ENCODE measurements around the gene TMEM30A.
A peak's percentile ranks its signal among the peaks of the same experiment; 100 is the strongest.

Gene TMEM30A

DNA sequence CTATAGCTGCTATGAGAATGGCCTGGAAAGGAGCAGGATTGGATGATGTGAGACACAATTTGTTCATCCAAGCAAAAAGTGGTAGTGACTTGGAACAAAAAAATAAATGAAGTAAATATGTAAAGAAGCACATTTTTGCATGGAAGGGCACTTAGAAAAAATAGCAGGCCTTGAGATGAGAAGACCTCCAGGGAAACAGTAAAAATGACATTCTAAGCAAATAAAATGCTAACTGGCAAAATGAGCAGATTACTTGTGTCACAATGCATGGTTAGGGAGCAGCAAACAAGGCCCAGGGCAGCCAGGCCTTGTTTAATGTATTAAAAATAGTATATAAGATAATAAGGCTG is 21.2 kb downstream of the TMEM30A start:
- no peak for DNase-seq (ENCODE audit: low read depth in 2 of 2)

DNA sequence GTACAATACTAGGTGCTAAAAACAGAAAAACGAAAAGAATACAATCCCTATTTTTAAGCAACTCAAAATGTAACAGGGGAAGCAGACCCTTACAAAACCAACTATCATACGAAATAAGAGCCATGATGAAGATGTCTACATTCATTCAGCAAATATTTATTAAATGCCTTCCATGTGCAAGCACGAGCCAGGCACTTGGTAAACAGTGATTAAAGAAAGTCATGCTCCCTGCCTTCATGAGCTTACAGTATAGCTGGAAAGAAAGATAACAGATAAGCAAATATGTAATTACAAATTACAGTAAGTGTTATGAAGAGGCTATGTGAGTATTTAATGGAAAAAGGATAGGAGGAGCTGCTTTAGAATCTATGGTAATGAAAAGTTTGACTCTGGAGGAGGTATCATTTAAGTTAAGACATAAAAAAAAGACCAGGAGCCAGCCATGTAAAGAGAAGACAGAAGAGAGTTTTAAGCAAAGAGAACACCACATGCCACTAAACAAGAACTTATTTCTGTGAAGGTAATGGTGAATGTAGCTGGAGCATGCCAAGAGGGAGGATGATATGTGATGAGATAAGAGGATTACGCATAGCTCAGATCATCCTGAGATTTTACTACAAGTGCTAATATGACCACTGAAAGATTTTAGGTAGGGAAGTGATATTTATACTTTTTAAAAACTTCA is 21.7 kb downstream of the TMEM30A start:
- DNase-seq (ENCODE audit: low read depth in 2 of 2): no peak

DNA sequence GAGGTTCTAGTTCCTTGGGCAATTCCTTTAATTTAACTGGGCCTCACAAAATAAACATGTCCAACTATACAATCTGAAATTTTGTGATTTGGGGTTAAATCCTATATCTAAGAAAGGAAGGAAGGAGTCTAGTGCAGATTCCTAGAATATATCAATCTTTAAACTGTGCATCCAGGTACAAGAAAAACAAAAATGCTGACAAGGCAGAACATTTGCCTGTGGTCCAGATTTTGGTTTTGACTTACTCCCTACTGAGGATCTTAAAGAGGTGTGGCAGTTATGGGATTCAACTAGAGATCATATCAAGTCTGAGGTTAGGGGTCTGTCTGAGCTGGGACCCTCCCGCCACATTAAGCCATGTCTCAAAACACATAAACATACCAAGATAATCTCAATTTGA is 23.3 kb downstream of the TMEM30A start:
- DNase-seq (ENCODE audit: low read depth in 2 of 2): no peak

DNA sequence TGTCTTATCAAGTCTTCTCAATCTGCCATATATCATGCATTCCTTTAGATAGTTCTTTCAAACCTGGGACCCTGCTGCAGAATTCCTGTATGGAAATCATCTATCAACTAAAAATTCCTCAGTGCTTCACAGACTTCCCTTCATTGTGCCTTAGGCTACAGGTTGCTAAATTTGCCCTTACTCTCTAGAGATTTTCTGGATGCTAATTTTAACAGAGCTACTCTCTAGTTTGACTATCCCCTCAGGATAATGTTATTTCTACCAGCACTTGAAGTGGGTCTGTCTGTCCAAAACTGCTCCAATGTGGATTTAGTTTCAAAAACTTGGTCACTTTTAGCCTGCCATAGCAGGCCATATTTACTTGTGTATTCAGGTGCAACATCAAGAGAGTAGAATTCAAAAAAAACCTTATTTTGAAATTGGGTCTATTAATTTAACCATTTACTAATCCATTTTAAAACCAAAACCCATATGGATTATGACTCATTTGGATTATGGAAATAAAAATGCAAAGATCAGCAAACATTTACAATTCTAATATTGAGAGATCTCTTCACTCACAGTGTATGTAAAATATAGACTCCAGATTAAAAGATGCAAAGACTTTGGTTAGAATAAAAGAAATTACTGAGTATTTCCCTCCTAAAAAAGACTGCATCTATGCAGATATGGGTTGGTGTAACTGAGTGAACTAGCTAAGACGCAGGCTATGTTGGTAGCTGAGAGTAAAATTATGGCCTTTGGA is 27.1 kb downstream of the TMEM30A start:
- no peak for DNase-seq (ENCODE audit: low read depth in 2 of 2)

DNA sequence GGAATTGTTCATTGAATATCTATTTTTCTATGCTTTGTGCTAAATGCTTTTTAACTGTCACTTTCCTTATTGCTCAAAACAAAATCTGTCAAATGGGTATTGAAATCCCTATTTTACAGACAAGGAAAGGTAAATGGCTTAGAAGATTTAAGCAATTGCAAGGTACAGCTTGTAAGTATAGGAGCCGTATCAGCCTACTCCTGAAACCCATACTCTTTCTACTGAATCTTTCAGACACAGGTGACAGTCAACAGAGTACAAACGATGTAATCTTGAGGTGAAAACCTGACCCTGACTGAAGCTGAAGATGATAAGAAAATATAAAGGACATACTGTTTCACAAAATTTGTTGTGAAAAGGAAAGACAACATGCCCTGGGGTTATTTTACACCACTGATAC is 34.0 kb downstream of the TMEM30A start:
- no peak for DNase-seq (ENCODE audit: low read depth in 2 of 2)

DNA sequence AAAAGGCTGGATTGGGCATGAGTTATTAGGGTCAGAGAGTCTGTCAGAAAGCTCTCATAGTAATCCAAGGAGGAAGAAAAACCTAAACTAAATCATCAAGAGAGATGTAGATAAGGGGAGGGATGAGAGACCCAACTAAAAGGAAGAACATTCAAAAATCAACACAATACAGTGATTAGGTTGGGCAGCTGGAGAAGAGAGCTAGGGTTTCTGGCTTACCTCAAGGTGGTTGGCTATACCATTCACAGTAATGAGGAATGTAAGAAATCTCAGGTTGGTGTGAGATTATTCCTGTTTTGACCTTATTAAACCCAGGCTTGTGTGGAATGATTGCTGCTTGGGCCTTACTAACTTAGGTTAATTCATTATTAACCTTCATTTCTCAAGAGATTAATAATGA is 34.8 kb downstream of the TMEM30A start:
- no peak for DNase-seq (ENCODE audit: low read depth in 2 of 2)

DNA sequence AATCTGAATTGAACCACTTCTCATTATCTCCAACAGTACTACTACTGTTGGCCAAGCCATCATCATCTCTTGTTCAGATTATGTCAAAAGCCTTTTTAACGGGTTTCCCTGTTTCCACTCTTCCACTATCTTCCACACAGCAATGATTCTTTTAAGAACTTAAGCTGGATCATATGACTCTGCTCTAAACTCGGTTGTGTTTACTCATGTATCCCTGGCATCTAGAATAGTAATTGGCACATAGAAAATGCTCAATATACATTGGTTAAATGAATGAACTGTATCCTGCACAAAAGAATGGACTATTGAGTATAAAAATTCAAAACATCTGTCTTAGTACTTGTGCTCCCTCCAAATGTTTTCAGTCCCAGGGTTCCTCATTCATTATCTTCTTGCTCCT is 38.2 kb downstream of the TMEM30A start:
- no peak for DNase-seq (ENCODE audit: low read depth in 2 of 2)

DNA sequence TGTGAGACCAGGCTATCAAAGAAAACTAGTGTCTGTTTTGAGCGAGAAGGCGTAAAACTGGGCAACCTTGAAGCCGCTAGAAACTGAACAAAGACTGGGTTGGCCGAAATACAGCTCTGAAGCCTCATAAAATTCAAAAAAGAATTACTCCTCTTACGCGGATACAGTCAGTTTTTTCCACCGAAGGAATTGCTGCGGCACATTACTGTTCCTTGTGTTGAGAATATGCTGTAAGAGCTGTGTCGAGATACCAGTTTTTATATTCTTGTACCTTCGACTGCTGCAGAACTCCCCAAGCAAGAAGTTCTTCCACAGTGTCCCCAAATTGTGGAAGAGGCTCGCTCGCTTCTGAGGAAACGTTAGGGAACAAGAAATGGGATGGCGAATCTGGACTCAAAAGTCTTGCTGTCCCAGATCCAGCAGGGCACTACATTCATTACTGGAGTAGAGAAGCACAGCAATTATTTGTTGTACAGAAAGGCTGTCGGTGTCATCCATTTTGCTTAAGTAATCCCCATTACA is 40.5 kb downstream of the TMEM30A start:
- no peak for DNase-seq (ENCODE audit: low read depth in 2 of 2)

DNA sequence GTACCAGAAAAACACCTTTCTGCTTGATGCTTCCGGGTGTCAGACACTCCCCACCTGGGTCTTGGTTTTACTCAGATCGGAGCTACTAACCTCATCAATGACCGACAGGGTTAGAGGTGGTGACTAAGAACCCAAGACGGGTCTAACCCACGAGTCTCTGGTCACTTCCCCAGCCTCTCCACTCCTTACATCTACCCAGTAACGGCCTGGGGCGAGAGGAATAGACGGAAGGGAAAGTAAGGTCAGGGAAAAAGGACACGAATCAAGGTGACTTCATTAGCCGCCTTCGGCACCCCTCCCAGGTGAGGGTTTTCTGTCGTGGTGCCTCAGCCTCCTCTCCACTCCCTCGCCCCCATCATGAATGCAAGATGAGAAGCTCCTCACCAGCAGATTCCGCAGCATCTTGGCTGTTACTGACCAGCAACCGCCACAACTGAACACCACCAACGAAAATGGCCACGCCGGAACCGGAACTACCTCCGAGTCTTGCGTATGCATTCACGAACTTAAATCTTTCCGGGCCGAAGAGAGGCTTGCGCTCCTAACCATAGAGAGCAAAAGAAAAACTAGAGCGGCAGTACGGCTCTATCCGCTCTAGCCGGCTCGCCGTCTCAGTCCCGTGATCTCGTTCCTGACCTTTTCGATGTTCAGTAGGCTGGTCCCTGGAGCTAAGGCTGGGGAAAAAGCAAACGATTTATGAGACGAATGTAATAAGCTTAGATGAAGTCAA is 41.1 kb downstream of the TMEM30A start, which contains the start of gene COX7A2:
COX7A2 (minus strand) TSS at position 469 of the 730 bp plus-strand sequence; CDS start at position 402, 67 bp downstream.
- DNase-seq (ENCODE audit: low read depth in 2 of 2): peak; percentile 61 to 72

DNA sequence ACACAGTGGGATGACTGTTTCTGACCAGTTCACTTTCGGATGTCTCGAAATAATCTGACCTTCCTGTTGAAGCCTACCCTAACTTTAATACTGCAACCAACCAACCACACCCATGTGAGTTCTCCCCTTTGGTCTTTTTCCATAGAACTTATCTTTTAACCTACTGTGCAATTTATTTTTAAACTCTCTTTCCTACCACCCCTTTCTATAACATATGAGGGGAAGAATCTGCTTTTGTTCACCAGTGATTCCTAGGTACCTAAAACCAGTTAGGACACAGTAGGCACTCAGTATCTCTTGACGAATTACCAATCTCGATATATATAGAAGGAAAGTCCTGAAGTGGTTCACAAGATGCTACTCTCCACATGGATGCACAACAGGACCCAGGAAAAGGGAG is 48.0 kb downstream of the TMEM30A start:
- no peak for DNase-seq (ENCODE audit: low read depth in 2 of 2)

DNA sequence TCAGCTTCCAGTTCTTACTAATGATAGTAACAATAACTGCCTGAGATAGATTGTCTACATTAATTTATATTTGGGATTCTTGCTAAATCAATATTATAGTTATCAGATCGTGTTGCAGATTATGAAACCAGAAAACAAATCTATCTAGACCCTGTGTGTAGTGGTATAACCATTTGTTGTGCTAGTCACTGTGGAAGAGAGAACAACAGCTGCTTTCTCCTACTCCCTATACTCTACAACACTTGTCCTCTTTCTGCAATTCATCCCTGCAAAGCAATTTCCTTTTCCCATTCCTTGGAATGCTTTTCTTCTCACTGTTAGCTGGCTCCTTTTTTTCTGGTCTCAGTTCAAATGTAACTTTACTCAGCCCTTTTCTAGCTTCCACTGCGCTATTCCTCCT is 49.3 kb downstream of the TMEM30A start:
- no peak for DNase-seq (ENCODE audit: low read depth in 2 of 2)

DNA sequence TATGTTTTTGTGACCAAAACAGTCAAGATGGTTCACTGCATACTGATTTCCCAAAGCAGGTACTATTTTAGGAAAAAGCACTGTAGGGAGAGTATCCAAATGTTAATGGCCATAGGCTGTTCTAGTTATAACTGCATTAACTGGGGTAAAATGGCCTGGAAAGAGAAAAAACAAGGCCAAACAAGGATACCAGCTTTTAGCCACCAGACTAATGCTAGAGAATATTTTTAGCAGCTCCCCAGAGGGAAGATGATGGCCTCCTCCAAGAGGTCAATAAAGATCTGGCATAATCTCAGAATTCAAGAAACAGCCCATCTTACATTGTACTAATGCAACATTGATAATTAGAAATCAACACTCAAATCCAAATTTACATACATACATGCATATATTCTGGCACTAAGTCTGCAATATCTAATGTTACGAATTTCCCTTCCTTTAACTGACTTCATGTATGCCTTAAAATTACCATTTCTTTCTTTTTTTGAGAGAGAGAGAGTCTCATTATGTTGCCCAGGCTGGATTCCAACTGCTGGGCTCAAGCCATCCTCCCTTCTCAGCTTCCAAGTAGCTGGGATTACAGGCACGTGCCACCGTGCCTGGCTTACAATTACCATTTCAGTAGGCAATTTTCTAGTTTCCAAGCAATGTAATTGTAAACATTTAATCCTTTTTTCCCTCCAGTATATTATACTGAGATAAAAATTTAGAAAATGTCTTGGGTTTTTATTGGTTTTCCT is 50.3 kb downstream of the TMEM30A start:
- DNase-seq (ENCODE audit: low read depth in 2 of 2): no peak

DNA sequence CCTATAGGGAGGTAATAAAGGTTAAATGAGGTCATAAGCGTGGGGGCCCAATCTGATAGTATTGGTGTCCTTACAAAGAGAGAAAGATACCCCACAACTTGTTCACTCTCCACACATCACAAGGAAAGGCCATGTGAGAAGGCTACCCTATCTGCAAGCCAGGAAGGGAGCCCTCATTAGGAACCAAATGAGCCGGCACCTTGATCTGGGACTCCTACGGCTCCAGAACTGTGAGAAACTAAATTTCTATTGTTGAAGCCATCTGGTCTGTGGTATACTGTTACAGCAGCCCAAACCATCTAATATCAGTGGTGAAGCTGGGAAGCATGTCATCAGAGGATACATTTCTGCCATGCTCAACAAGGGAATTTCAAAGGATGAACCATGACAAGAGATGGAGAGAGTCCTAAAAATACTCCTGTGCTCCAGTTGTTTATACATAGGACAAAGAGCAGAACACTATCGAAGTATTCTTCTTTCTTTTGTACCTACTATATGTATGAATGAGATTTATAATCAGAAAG is 51.4 kb downstream of the TMEM30A start:
- no peak for DNase-seq (ENCODE audit: low read depth in 2 of 2)

DNA sequence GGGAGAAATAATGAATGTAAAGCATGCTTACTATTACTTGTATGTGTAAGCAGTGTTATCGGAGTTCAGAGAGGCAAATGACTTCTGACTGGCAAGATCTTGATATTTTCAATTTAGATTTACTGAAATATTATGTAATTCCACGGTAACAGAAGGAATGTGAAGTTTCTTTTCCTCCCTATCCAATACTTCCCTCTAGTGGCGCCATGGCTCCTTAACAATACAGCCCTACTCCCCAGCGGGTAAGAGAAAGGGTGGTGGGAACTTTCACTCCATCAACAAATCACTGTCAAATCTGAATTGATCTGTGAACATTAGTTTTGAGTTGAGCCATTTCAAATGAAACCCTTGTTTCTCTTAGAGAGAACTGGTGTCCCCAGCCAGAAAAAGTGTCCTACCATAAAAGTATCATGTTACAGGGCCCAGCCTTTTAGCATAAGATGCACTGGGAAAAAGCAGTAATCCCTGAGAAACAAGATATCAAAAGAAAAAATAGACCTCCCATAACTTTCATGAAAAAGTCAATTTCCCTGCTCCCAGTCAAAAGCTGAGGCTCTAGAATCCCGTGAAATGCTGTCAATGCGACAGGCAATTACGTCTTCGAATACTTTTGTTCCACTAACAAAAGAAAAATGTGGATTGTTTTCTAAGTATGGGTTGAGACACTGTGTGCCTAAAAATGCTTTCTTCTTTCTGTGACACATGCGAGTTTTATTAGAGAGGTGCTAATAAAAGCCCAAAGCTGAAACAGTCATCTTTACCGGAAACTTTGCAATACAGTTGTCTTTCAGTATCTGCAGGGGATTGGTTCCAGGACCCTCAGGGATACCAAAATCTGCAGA is 53.9 kb downstream of the TMEM30A start:
- no peak for DNase-seq (ENCODE audit: low read depth in 2 of 2)

DNA sequence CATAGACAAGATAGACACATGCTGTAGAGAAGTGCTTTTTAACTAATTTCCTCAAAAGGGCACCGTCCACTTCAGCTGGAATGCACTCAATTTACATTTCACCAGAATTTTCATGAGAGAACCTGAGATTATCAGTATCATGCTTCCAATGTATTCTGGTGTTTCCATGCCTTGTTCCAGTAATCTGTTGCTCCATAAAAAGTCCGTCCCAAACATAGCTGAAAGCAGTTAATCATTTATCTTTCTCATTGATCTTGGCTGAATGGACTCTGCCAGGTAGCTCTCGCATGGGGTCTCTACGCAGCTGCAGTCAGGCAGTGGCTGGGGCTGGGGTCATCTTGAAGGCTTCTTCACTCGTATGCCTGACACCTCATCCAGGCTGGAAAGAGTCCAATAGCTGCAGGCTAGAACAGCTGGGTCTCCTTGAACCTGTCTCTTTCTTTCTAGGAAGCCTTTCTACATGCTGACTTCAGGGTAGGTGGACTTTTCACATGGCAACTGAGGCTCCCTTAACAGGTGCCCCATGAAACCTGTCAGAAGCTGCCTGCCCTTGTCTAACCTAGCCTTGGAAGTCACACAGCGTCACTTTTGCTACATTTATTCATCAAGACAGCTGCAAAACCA is 60.2 kb downstream of the TMEM30A start:
- DNase-seq (ENCODE audit: low read depth in 2 of 2): no peak

DNA sequence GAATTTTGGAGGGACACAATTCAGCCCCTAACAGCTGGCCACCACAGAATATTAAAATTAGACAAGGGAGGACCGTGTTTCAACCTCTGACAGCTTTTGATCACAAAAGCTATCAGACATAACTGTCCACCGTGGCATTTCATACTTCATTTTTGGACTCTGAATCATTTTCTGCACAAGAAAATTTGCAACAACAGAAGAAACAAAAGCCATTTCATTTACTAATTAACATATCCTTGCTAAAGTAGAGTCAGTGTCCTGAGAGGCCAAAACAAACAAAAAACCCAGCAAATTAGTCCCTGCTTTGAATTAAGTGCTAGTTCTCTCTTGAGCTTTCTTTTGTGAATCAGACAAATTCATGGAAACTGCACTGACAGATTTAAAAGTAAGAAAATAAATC is 61.2 kb downstream of the TMEM30A start:
- no peak for DNase-seq (ENCODE audit: low read depth in 2 of 2)

DNA sequence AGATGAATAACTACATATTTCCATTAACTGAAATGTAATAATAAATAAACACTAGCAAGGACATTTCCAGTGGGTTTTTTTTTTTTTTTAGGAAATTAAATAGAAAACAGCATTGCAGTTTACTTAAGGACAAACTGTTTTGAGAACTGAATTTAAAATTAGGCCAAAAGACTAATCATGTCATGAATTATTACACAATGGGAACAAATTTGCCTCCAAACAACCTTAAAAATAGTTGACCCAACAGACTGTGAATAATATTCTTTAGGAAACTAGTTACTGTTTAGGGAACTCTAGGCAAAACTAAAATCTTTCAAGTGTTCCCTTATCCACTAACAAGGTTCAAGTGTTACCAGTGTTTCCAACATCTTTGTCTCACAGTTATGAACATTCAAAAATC is 62.3 kb downstream of the TMEM30A start:
- no peak for DNase-seq (ENCODE audit: low read depth in 2 of 2)

DNA sequence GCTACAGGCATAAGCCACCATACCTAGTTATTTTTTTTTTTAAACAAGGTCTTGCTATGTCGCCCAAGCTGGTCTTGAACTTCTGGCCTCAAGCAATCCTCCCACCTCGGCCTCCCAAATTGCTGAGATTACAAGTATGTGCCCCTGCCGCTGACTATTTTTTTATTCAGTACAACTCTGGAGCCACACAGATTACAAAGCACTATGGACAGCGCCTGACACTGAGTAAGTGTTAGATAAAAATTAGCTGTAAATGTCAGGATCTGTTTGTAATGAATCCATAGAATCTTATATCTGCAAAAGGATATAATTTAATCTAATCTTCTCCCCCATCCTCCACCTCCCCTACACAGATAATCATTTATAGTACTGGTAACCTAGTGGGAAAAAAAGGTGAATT is 63.5 kb downstream of the TMEM30A start:
- no peak for DNase-seq (ENCODE audit: low read depth in 2 of 2)

DNA sequence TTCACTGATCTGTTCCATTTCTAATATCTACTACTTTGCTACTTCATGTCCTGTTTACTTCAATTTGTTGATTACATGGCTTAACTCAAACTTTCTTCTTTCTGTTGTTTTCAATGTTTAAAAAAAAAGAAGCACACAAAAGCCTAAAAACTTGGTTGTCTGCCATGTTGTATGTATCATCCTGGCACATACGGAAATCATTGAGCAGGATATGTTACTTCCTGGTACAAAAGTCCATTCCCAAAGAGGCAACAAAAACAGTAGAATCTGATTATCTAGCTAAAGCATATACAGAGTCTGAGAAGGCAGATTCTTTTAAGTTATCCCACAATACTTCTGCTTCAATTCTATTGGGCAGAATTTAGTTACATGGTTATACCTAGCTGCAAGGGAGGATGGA is 64.2 kb downstream of the TMEM30A start:
- no peak for DNase-seq (ENCODE audit: low read depth in 2 of 2)

DNA sequence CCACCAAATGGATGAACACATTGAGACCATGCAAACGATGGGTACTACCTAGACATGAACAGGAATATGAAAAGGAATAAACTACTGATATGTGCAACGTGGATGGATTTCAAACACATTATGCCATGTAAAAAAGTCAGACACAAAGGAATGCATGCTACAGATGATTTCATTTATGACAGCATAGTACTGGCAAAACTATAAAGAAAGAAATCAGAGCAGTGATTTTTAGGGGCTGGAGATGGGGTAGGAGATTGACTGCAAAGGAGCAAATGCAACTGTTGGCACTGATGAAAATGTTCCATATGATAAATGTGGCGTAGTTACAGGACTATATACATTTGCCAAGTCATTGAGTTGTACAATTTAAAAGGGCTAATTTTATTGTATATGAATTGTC is 65.3 kb downstream of the TMEM30A start:
- DNase-seq (ENCODE audit: low read depth in 2 of 2): no peak

Measured in stimulated activated CD8-positive, alpha-beta memory T cell treated with anti-CD3 and anti-CD28 coated beads, Interleukin-7, amount 100 ng/mL, for 1 hour (primary cell).